Kidney (tissue), 14 donors: ENCODE results near the gene CASP10. TPM values are rescaled to one million over a fixed set of nuclear protein-coding genes. Genes with fewer than 3 reads are reported as not detected.
"Not testable (repeated sequence)": the region's sequence is repeated elsewhere in the genome, so short reads cannot be mapped to it uniquely, and the experiment has no call there.

Experiments
- DNase-seq, 5 donors: peaks; one replicate each; pipeline ENCODE4 v3.0.0-alpha.2; 2013 to 2020
- FAIRE-seq: peaks from 2 replicates; lab custom pipeline; 2012; peaks lifted over from hg19 to GRCh38; lab: Jason Lieb, UNC
- H3K27ac ChIP-seq, 2 donors: one replicate each; pipeline ENCODE4 v1.7.0; 2013; ENCODE audit warnings: low read depth in 2 of 2, low read length in 2 of 2, inconsistent platforms in 1 of 2
- H3K27me3 ChIP-seq: one replicate; pipeline ENCODE4 v1.7.1; 2013; ENCODE audit warnings: low read length, inconsistent platforms; ENCODE audit not compliant: control insufficient read depth, insufficient read depth
- H3K36me3 ChIP-seq, 3 donors: one replicate each; pipeline versions ENCODE4 v1.7.0 to v1.7.1; 2013; ENCODE audit warnings: low read length in 3 of 3, control low read depth in 1 of 3, inconsistent platforms in 1 of 3; ENCODE audit not compliant: insufficient read depth in 3 of 3, control insufficient read depth in 2 of 3
- H3K4me1 ChIP-seq, 3 donors: one replicate each; pipeline versions ENCODE4 v1.7.0 to v1.7.1; 2013; ENCODE audit warnings: low read length in 3 of 3, inconsistent platforms in 1 of 3, low read depth in 1 of 3; ENCODE audit not compliant: control insufficient read depth in 2 of 3, insufficient read depth in 2 of 3
- H3K4me3 ChIP-seq, 3 donors: one replicate each; pipeline versions ENCODE4 v1.7.0 to v1.8.1; 2013; ENCODE audit warnings: low read length in 3 of 3, control low read depth in 1 of 3, inconsistent platforms in 1 of 3
- H3K9ac ChIP-seq, 3 donors: one replicate each; pipeline versions ENCODE4 v1.7.0 to v1.7.1; 2013; ENCODE audit warnings: low read length in 3 of 3, control low read depth in 1 of 3, inconsistent platforms in 1 of 3
- H3K9me3 ChIP-seq, 3 donors: one replicate each; pipeline versions ENCODE4 v1.7.0 to v1.7.1; 2013; ENCODE audit warnings: low read length in 3 of 3, control low read depth in 1 of 3, inconsistent platforms in 1 of 3; ENCODE audit not compliant: control insufficient read depth in 2 of 3, insufficient read depth in 1 of 3
- intact Hi-C: fragments of 100-400 bp; cut with DNase I; formaldehyde crosslinking; loops from one replicate; pipeline ENCODE4 v1.11.1; 2022
- polyA plus RNA-seq: library from polyadenylated mRNA; stranded (reverse); fragments of 350-450 nt; fragmentation: Illumina TruSeq; extraction: RNeasy Lipid Tissue Mini Kit (QIAGEN cat#74804); gene quantifications from one replicate; pipeline ENCODE4 v1.2.3, GENCODE V29; 2014; ENCODE audit warnings: low read depth, low replicate concordance; ENCODE audit not compliant: insufficient read depth
- total RNA-seq: library from RNA; stranded (reverse); fragmentation: NEBNext Ultra II Directional; extraction: Animal tissue kit (Norgen Biotek cat#: 25700); gene quantifications from one replicate; pipeline ENCODE4 v1.2.1, GENCODE V29; 2021
- TF ChIP-seq, protein P1 (sequence below): IDR thresholded peaks from 3 replicates; pipeline ENCODE4 v1.5.1; 2012; ENCODE audit warnings: mild to moderate bottlenecking, moderate library complexity, borderline replicate concordance; ENCODE audit not compliant: insufficient read depth; ENCODE audit errors: extremely low read depth
- donor health status: control.
- donor health status: control.
- donor health status: control.
- donor health status: control.
- donor health status: control.
- donor health status: DM: yes; HTN: yes; CAD: no.
- donor health status: Normal renal cell carcinoma (clear cell type).

The CASP10 gene
- total and polyA plus RNA-seq, 2 donors from 2014 or later = 4.5 to 24.6 TPM

DNA sequence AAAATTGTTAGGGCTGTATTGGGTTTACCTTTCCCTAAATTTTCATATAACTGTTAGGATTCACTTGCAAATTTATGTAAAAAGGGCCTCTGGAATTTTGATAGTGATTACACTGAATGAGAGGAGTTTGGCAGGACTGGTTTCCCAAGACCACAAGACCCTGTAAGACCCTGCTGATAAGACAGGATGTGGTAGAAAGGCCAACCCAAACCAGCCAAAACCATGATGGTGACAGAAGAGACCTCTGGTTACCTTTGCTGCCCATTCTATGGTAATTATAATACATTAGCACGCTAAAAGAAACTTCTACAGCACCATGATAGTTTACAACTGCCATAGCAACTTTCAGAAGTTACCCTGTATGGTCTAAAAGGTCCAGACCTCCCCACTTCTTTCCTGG is 8.3 kb upstream of the CASP10 start:
- Histone ChIP-seq H3K27ac (no peak overlapping the region), H3K4me1 (peaks cover 0 to 5% (median 0%) of the 10 kb centered on the region in 3 donors), H3K27me3 (no peaks in the 10 kb centered on the region), H3K36me3 (no peaks in the 10 kb centered on the region), H3K9ac (no peak overlapping the region), H3K4me3 (no peak overlapping the region), H3K9me3 (no peaks in the 10 kb centered on the region)
- TF ChIP-seq, protein P1, sequence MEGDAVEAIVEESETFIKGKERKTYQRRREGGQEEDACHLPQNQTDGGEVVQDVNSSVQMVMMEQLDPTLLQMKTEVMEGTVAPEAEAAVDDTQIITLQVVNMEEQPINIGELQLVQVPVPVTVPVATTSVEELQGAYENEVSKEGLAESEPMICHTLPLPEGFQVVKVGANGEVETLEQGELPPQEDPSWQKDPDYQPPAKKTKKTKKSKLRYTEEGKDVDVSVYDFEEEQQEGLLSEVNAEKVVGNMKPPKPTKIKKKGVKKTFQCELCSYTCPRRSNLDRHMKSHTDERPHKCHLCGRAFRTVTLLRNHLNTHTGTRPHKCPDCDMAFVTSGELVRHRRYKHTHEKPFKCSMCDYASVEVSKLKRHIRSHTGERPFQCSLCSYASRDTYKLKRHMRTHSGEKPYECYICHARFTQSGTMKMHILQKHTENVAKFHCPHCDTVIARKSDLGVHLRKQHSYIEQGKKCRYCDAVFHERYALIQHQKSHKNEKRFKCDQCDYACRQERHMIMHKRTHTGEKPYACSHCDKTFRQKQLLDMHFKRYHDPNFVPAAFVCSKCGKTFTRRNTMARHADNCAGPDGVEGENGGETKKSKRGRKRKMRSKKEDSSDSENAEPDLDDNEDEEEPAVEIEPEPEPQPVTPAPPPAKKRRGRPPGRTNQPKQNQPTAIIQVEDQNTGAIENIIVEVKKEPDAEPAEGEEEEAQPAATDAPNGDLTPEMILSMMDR = no peak
- FAIRE-seq = no peak
- no peak for DNase-seq
- intact Hi-C loops = loop anchor here (10.0 kb wide), 1 partner anchor 270 kb away; no protein-coding TSS in a partner anchor

DNA sequence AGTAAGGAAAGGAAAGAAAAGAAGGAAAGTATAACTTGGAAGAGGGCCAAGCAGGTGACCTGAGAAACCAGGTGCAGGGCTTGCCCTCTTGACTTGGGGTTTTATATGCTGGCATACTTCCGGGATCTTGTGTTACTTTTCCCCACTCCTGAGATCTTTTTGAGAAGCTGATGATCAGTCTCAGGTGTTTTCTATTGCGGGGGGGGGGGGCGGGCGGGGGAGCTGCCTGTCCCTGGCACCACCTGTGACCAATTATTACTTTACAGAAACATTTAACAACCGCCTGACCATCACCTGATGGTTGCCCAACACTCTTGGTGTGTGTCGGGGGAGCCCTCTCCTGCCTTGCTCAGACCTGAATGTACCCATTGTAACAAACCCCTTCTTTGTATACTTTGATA is 6.9 kb upstream of the CASP10 start:
- Histone ChIP-seq H3K4me3 (no peak overlapping the region), H3K27ac (no peak overlapping the region), H3K9ac (no peak overlapping the region), H3K4me1 (peaks cover 0 to 5% (median 0%) of the 10 kb centered on the region in 3 donors), H3K36me3 (no peaks in the 10 kb centered on the region), H3K9me3 (no peaks in the 10 kb centered on the region), H3K27me3 (no peaks in the 10 kb centered on the region)
- TF ChIP-seq, protein P1 = no peak
- intact Hi-C loops = loop anchor here (10.0 kb wide), 1 partner anchor 271 kb away; no protein-coding TSS in a partner anchor
- FAIRE-seq (no peak), DNase-seq (no peak)

DNA sequence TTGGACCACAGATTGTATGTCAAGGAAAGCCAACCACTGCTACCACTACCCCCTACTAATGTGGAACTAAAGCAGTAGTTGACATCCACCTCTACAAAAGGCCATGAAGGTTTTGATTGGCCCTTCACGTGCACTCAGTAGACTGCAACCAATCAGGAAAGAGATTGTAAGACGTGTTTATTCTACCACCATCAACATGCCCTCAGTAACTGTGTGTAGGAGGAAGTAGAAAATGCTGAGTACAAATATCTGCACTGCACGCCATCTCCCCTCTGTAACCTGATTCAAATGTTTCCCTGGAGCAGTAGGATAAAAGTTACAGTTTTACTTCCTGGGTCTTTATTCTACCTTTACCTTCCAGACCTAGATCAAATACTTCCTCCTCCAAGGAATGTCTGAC is 2.9 kb upstream of the CASP10 start:
- Histone ChIP-seq H3K4me1 (peaks cover 0 to 5% (median 1%) of the 10 kb centered on the region in 3 donors), H3K36me3 (no peaks in the 10 kb centered on the region), H3K27me3 (no peaks in the 10 kb centered on the region), H3K27ac (no peak overlapping the region), H3K9ac (no peak overlapping the region), H3K4me3 (no peak overlapping the region), H3K9me3 (no peaks in the 10 kb centered on the region)
- no peak for FAIRE-seq
- no peak for DNase-seq
- TF ChIP-seq, protein P1 = no peak
- intact Hi-C loops = no loop called here

DNA sequence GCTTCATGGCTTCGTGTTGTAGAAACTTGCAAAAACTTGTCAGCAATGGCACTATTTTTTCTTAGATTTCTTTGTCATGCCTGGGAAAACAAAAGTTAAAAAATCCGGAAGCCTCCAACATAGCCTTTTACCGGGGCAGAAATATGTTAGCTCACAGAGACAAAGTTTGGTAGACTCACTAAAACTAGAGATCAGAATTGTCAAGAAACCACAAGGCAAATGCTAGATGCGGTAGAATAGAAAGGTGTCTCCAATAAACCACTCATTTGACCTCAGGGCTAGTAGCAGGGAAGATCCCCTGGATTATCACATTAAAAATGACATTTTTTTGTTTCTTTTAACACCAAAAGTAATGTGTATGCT is 405 bp downstream of the CASP10 start:
- Histone ChIP-seq H3K4me1 (peaks cover 0 to 7% (median 0%) of the 10 kb centered on the region in 3 donors), H3K27me3 (no peaks in the 10 kb centered on the region), H3K4me3 (peak overlapping the region; percentile 73 to 82 (median 75)), H3K27ac (peak overlapping the region in 1 of 2 donors; percentile 8), H3K9ac (peak overlapping the region; percentile 27 to 66 (median 65)), H3K36me3 (peaks cover 0 to 2% (median 0%) of the 10 kb centered on the region in 3 donors), H3K9me3 (no peaks in the 10 kb centered on the region)
- intact Hi-C loops = no loop called here
- FAIRE-seq (no peak), DNase-seq (no peak)
- TF ChIP-seq, protein P1 = no peak

DNA sequence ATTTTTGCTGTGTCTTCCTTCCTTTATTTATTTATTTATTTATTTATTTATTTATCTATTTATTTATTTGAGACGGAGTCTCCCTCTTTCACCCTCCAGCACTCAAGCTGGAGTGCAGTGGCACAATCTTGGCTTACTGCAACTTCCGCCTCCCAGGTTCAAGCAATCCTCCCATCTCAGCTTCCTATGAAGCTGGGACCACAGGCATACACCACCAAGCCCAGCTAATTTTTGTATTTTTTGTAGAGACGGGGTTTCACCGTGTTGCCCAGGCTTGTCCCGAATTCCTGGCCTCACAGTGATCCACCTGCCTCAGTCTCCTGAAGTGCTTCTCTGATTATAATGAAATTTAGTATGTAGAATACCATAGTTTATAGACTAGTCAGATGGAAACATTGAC is 894 bp downstream of the CASP10 start:
- H3K4me1 ChIP-seq, DNase-seq, H3K36me3 ChIP-seq, H3K9me3 ChIP-seq, H3K27ac ChIP-seq, intact Hi-C loops, FAIRE-seq, H3K27me3 ChIP-seq: not testable (repeated sequence)
- H3K9ac ChIP-seq = peak overlapping the region in 1 of 3 donors; percentile 16
- peak overlapping the region; percentile 73 to 82 (median 75) for H3K4me3 ChIP-seq
